Stimulated activated CD4-positive, alpha-beta T cell treated with anti-CD3 and anti-CD28 coated beads, Interleukin-1b, Interleukin-23, amount 100 ng/mL, for 1 hour (primary cell): ENCODE results near the gene GLCE.
"Not testable (repeated sequence)": the region's sequence is repeated elsewhere in the genome, so short reads cannot be mapped to it uniquely, and the experiment has no call there.

Experiments
- DNase-seq, 2 donors: peaks; one replicate each; pipeline ENCODE4 v3.0.0-alpha.2; 2020; ENCODE audit warnings: low read depth in 2 of 2

The GLCE gene

DNA sequence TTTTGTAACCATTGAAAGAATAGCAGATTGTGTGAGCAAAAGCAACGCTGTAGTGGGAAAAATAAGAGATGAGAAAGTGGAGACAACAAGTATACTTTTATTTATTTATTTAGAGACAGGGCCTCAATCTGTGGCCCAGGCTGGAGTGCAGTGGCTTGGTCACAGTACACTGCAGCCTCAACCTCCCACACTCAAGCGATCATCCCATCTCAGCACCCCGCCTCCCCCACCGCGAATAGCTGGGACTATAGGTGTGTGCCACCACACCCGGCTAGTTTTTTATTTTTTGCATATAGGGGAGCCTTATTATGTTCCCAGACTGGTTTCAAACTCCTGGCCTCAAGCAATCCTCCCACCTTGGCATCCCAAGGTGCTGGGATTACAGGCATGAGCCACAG, 1.6 kb upstream of the GLCE start:
- DNase-seq: no peak

DNA sequence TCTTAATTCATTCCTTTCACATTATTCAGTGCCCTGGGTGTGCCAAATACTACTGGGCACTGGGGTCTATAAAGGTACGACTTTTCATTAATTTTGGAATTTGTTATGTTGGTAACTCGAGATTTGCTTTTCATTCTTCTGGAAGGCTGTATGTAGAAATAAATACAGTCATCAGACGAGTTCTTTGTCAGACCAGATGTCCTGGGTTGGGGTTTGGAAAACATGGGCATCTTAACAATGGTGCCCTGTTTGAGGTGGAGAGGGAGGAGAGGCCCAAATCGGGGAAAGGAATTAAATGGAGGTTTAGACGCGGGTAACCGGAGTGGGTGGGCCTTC, 662 bp upstream of the GLCE start:
- no peak for DNase-seq

DNA sequence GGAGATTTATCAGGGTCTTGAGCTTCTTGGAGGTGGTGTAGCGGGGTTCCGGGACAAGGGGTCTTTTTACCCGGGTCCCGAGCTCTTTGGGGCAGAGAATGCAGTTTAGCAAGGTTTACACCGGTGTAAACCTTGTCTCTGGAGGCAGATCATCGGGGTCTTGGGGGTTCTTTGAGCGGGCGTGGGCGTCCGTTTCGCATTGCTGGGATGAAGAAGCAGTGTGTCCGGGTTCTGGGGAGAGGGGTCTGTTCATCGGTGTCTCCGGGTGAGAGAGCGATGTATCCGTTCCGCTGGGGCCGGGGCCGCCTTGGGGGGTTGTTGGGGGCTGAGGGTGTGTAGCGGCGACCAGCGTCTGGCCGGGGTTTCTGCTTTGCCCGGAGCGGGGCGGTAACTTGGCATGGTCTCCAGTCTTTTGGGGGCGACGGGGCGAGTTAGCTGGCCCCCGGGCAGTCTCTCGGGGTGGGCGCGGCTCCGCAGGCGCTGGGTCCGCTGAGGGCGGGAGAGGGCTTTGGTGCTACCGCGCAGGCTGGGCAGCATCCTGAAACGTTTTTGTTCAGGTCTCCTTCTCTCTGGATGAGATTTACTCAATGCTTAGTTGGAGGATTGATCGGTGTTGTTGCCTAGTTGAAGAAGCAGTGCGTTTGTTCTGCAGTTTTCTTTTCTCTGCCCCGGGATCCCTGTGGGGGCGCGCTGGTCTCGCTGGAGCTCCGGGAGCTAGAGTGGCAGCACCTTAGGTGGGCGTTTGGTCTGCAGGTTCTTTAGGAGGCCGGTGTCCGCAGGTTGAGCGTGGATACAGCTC, 843 bp downstream of the GLCE start:
- peak in 1 of 2 donors; percentile 2 for DNase-seq

DNA sequence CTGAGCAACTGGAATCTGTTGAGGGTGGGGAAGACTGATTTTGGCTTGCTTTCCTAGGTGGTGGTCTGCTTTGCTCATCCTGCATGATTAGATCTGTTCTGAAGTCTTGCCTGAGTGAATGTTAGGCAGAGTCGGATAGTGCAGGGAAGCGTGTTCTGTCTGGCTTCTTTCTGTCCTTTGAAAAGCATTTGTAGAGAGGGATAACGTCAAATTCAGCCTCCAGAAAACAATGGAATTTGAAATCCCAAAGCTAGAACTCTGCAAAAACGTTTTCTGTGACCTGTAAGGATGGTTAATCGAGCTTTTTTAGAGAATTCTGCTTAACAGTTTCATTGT, 1.4 kb downstream of the GLCE start:
- no peak for DNase-seq

DNA sequence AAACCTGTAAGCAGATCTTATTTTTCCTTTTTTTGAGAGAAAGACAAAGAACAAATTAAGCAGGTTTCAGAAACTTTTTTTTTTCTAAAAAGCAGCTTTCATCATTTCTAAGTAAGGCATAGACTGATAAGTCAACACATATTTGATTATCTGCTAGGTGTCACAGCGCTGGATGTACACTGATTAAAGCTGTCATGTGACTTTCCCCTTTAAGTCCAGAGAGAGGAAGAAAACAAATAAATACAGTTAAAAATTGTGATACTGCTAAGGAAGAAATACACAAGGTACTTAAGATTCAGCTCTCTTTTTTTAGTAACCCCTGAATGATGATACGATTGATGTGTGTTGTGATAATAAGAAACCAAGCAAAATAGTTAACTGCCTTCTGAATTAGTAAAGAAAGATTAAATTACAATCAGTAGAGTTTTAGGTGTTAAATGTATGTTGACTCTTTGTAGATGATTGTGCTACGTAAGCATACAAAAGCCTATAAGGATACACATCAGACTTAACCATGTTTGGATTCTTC, 2.8 kb downstream of the GLCE start:
- DNase-seq: no peak

DNA sequence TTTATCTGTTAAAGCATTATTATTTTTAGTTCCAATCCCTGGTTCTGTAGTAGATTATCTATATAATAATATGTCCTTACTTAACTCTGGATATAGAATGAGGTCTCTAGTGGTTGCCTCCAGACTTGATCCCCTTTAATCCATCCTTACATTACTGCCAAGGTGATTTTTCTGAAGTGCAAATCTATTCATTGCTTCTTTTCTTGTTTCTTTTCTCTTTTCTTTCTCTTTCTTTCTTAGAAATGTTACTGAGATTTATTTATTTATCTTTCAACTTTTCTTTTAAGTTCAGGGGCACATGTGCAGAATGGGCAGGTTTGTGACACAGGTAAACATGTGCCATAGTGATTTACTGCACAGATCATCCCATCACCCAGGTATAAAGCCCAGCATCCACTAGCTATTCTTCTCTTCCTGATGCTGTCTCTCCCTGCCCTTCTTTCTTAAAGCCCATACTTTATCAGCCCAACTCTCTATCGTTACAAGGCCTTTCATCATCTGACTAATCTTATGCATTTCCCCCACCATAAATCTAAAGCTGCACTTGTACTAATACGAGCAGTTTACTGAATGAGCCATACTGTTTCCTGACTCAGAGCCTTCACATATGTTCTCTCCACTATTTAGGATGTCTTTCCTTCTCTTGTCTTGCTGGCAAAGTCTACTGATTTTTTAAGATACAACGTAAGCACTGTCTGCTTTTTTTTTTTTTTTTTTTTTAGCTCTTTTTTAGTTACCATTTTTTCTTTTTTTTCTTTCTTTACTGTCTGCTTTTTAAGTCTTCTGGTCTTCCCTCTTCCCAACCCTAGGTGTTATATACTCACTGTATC, 4.6 kb downstream of the GLCE start:
- DNase-seq: no peak

DNA sequence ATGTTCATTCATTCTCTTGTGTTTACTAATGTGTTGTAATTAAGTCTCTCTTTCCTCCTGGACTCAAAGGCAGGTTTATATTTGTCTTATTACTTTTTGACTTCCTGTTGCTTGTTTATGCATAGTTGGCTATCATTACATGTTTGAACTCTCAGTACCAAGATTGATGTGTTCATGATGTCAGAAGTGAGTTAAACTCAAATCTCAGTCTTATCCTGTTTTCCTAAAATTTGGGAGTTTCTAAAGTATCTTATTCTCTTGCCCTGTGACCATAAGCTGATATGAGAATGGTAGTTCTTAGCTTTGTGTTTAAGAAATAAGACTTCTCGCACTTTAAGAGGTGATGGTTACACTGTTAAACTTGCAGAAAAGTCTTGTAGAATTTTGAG, 5.2 kb downstream of the GLCE start:
- DNase-seq: no peak

DNA sequence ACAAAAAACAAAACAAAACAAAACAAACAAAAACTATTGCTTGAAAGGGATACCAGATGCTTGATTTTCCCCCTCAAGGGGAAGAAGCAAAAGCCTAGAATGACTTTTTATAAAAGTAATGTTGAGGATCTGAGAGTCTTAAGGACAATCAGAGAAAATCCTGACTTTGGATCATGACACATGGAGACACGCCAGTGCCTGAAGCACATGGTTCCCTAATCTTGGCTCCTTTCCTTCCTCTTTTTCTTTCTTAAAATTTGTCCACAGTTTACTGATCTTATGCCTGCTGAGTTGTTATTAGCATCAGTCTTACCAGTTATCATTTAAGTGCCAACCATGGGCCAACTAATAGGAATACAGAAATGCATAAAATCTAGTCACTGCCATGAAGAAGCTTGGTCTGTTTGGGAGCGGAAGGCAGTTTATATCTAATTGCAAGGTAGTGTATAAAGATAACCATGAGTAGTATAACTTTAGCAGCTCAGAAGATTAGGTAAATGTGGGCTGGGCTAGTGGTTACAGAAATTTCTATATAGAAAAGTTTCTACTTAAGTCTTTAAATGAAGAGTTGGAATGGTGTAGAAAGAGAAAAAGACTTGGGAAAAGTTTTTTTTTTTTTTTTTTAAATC, 6.9 kb downstream of the GLCE start:
- no peak for DNase-seq

DNA sequence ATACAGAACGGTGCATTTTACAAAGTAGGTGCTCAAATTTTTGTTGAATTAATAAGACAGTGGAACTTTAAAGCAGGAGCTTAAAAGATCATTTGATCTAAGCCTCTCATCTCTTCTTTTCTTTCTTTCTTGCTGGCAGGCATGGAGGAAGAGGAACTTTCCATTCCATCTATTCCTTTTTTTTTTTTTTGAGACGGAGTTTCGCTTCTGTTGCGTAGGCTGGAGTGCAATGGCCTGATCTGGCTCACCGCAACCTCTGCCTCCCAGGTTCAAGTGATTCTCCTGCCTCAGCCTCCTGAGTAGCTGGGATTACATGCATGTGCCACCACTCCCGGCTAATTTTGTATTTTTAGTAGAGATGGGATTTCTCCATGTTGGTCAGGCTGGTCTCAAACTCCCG, 7.9 kb downstream of the GLCE start:
- DNase-seq: not testable (repeated sequence)

DNA sequence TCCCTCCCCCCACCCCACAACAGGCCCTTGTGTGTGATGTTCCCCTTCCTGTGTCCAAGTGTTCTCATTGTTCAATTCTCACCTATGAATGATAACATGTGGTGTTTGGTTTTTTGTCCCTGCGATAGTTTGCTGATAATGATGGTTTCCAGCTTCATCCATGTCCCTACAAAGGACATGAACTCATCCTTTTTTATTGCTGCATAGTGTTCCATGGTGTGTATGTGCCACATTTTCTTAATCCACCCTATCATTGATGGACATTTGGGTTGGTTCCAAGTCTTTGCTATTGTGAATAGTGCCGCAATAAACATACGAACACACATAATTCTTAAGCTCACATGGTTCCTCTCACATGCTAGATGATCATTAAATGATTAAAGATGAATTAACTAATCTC, 9.1 kb downstream of the GLCE start:
- not testable (repeated sequence) for DNase-seq

DNA sequence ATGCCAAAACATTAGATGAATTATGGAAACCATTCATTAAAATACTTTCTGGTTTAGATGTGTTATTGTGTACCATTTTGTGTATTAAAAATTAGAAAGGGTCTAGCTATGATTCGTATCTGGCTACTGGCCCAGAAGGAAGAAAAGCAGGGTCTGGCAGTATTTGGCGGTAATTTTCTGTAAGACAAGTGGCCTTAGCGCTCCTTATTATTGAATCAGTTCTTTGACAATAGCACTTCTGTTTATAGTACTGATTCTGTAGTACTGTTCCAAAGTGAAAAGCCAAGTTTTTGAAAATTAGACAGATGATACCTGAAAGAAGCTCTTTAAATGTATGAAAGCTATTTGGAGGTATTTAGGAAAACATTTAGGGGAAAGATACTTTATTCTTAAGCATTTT, 10.2 kb downstream of the GLCE start:
- no peak for DNase-seq

DNA sequence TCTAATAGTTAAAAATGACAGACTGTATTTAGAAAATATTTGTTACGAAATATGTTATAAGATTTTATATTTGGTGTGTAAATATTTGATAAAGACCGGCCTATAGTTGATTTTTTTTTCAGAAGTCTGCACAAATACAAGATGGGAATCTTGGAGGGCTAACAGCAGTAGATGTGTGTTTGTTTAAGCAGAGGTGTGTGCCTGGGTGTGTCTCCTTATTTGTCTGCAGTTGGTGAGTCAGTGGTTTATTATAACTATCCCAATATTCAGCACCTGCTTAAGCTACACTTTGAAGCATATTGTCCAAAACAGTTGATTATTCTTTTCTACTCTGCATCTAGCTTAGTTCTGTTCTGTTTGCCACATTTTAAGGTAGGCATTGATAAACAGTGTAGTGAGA, 12.4 kb downstream of the GLCE start:
- DNase-seq: no peak

DNA sequence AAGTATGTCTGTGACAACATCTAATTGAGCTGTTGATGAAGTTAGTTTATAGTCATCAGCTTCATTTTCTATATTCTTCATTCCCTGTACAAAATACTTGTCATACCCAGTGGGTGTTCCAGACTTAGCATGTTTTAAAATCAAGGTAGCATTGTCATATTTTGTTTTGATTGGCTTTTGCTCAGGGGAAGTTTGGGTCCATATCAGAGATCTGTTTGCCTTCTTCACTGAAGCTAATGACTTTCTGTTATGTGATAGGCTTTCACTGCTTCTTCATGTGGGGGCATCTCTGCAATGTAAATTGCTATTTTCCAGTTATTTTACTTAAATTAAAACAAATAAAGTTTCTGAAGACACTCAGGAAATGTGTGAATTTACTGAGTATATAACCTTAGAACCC, 15.1 kb downstream of the GLCE start:
- DNase-seq: no peak

DNA sequence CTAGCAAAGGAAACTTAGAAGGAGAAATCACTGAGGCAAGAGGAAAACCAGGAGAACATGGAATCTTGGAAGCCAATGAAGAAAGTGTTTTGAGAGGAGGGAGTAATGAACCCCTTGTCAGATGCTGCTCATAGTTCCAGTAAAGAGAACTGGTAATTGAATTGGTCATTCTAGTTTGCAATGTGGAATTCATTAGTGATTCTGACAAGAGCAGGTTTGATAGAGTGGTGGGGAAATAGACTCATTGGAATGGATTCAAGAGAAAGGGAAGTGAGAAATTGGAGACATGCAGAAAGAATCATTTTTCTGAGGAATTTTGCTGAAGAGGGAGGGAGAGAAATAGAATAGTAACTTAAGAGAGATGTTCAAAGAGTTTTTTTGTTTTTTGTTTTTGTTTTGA, 21.0 kb downstream of the GLCE start:
- DNase-seq: no peak

DNA sequence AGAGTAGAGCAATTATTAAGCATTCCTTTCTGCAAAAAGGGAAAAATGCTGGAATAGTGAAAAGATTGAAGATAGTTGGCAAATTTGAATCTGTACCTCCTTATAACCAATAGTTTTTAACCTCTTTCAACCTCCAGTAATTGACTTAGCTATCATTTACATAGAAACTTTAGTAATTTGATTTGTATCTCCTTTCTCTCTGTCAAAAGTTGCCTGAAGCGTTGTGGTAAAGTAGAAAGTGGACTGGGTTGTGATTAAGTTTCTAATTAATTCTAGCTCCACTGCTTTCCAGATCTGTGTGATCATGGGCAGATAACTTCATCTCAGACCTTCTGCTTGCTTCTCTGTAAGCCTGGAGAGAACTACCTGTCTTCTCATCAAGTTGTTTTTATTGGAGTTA, 24.8 kb downstream of the GLCE start:
- no peak for DNase-seq

DNA sequence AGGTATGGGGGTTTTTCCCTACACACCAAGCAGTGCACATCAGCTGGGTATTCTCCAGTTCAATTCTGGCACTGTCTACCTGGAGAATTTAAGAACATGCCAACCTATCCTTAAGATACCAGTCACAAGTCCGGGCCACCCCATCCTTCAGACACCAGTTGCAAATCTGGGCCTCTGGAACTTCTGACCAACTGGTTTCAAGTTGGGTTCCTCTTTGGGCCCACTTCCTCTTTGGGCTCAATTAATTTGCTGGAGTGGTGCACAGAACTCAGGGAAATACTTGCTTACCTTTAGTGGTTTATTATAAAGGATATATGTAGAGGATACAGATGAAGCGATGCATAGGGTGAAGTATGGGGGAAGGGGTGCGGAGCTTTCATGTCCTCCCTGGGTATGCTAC, 25.3 kb downstream of the GLCE start:
- DNase-seq: no peak

DNA sequence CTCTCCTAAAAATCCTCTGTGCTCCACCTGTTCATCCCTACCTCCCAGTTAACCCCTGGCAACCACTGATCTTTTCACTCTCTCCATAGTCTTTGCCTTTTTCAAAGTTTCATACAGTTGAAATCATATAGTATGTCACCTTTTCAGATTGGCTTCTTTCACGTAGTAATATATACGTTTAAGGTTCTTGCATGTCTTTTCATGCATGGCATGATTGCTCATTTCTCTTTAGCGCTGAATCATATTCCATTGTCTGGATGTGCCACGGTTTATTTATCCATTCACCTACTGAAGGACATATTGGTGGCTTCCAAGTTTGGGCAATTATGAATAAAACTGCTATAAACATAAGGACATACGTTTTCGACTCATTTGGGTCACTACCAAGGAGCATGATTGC, 28.7 kb downstream of the GLCE start:
- DNase-seq: no peak

DNA sequence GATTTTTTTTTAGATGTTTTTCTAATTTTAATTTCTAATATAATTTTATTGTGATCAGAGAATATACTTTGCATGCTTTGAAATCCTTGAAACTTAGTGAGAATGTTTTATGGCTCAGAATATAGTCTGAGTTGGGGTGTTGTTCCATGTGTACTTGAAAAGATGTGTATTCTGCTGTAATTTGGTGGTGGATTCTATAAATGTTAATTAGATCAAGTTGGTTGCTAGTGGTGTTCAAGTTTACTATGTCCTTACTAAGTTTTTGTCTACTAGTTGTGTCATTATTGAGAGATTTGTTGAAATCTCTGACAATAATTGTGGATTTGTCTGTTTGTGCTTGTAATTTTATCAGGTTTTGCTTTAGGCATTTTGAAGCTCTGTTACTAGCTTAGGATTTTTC, 29.7 kb downstream of the GLCE start:
- no peak for DNase-seq

DNA sequence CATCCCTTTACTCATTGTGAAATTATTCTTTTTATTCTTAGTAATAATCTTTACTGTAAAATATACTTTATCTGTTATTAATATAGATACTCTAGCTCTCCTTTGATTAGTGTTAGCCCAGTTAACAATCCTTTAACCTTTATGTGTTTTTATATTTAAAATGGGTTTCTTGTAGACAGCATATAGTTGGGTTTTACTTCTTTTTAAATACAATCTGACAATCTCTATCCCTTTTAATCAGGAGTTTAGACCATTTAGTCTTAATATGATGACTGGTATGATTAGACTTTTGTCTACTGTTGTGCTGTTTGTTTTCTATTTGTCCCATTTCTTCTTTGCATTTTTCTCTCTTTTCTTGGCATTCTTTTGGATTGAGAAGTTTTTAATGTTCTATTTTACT, 30.1 kb downstream of the GLCE start:
- no peak for DNase-seq

DNA sequence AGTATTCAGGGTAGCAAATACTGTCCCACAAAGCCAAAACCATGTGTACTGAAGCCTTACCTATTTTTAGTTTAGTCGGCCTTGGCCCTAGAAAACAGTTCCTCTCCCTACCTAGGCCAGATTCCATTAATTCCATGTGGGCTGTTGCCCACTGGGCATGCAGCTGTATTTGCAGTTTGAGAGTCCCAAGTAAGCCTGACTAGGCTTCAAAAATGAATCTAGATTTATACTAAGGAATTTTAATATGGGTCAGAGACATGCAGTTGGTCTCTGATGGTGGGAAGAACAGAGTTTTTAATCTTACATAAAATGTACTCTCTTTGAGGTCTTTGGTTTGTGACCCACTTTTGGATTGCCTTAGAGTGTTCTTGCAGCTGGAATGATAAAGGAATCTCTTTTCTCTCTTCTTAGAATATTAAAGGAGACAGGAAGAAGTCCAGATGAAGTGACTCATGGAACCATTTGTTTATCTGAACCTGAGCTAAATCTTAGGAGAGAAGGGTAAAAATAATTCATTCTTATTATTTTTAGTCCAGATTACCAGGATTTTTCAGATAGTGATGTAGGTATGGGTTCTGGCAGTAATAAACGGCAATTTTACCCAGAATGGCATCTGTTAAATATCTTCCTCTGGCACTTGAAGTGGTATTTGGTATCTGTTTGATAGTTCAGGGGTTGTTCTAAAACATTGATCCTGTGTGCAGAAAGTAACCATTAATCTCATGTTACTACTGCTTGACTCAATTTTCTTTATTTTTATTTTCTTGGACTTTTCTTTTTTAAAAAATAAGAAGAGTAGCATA, 33.8 kb downstream of the GLCE start:
- no peak for DNase-seq

DNA sequence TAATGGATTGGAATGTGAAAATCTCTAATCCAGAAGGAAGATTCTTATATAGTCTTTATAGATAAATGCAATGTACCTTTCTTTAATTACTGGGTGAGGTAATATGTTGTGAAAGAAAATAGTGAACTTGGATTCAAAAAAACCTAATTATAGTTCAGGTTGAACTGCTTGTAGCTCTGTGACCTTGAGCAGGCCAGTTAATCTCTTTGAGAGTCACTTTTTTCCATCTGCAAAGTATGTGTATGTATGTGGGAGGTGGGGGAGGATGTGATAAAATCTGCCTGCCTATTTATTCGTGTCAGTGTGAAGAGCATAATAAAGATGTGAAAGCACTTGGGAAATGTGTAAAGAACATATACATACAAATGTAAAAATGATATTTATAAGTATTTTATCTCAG, 34.4 kb downstream of the GLCE start:
- DNase-seq: no peak
